K562 (cell line): ENCODE measurements around the gene CD151. TPM values are rescaled to one million over a fixed set of nuclear protein-coding genes. Genes with fewer than 3 reads are reported as not detected.

Experiments
- ATAC-seq: fragments of 200-7000 bp; cut with Tn5 transposase; 3 replicates; pipeline ENCODE4 v1.9.1; 2020; ENCODE audit warnings: moderate library complexity
- BruUV-seq: library from RNA; stranded (reverse); fragments of 400-500 nt; replicated peaks from 2 replicates; lab custom pipeline; 2021; lab: Mats Ljungman, UMichigan
- CTCF ChIA-PET: fragments of 300-600 bp; formaldehyde crosslinking; extraction: SDS; loops from one replicate; lab custom pipeline; 2021; ENCODE audit warnings: low intra/inter-chr PET ratio; lab: Yijun Ruan, JAX
- POLR2A ChIA-PET: fragments of 300-600, 350-650 bp; sonication (Branson Sonifier 250); formaldehyde crosslinking; extraction: SDS; loops from one replicate; lab custom pipeline; 2021; ENCODE audit warnings: antibody characterized with exemption, inconsistent platforms; lab: Yijun Ruan, JAX
- DNase-seq, 4 experiments: peaks; one replicate each; pipeline versions ENCODE4 v3.0.0 to v3.0.0-alpha.2; 2011 to 2018; ENCODE audit warnings: low spot score in 3 of 4, mixed read lengths in 3 of 4; ENCODE audit errors: extremely low read depth in 1 of 4
- FAIRE-seq: peaks from 2 replicates; lab custom pipeline; 2011; peaks lifted over from hg19 to GRCh38; lab: Jason Lieb, UNC
- H2AFZ ChIP-seq: 2 replicates; pipeline ENCODE4 v1.6.0; 2011; ENCODE audit warnings: low read depth, low read length, control low read depth, inconsistent platforms
- H3K27ac ChIP-seq: fragments of 200-600 bp; 3 replicates; pipeline ENCODE4 v1.8.0; 2011; ENCODE audit warnings: low read depth, mild to moderate bottlenecking, control low read depth, inconsistent platforms, low read length, moderate library complexity, mixed read lengths; ENCODE audit errors: extremely low read depth
- H3K27me3 ChIP-seq, 2 experiments: fragments of 300-600 bp in 1 of 2; 2 replicates in 1 of 2; 3 replicates in 1 of 2; pipeline versions ENCODE4 v1.6.0 to v1.8.0; 2011; ENCODE audit warnings: inconsistent platforms in 2 of 2, low read length in 2 of 2, mild to moderate bottlenecking in 1 of 2, mixed read lengths in 1 of 2, moderate library complexity in 1 of 2; ENCODE audit not compliant: control insufficient read depth in 2 of 2, insufficient read depth in 2 of 2
- H3K36me3 ChIP-seq: fragments of 300-600 bp; 3 replicates; pipeline ENCODE4 v1.8.0; 2011; ENCODE audit warnings: mild to moderate bottlenecking, low read length, inconsistent platforms; ENCODE audit not compliant: control insufficient read depth, insufficient read depth
- H3K4me1 ChIP-seq, 2 experiments: fragments of 200-600 bp in 1 of 2; replicated peaks in 1 of 2; 2 replicates in 1 of 2; 3 replicates in 1 of 2; pipeline versions ENCODE4 v1.5.1 to v1.8.0; 2011; ENCODE audit warnings: inconsistent platforms in 2 of 2, low read length in 2 of 2, mild to moderate bottlenecking in 1 of 2, mixed read lengths in 1 of 2, moderate library complexity in 1 of 2; ENCODE audit not compliant: control insufficient read depth in 2 of 2, insufficient read depth in 2 of 2
- H3K4me2 ChIP-seq: 2 replicates; pipeline ENCODE4 v1.6.1; 2011; ENCODE audit warnings: low read length, control low read depth, inconsistent platforms, mixed read lengths; ENCODE audit not compliant: insufficient read depth
- H3K4me3 ChIP-seq: fragments of 200-600 bp; sonication (generic), shearing (Covaris generic); 2 replicates; pipeline ENCODE4 v1.5.1; 2016; ENCODE audit warnings: control low read depth, inconsistent platforms
- H3K79me2 ChIP-seq: fragments of 200-600 bp; 3 replicates; pipeline ENCODE4 v1.8.0; 2011; ENCODE audit warnings: low read length, inconsistent platforms; ENCODE audit not compliant: control insufficient read depth, insufficient read depth
- H3K9ac ChIP-seq, 2 experiments: 2 replicates each; pipeline versions ENCODE4 v1.6.0 to v1.6.1; 2011; ENCODE audit warnings: low read depth in 2 of 2, low read length in 2 of 2, control low read depth in 1 of 2, inconsistent platforms in 1 of 2, mild to moderate bottlenecking in 1 of 2, mixed read lengths in 1 of 2; ENCODE audit not compliant: insufficient read depth in 1 of 2
- H3K9me1 ChIP-seq: one replicate; pipeline ENCODE4 v1.6.0; 2011; ENCODE audit warnings: inconsistent platforms, mild to moderate bottlenecking, low read length, moderate library complexity; ENCODE audit not compliant: control insufficient read depth, insufficient read depth
- H3K9me3 ChIP-seq: replicated peaks from 2 replicates; pipeline ENCODE4 v1.5.1; 2011; ENCODE audit warnings: low read depth, low read length, inconsistent platforms; ENCODE audit not compliant: control insufficient read depth, insufficient read depth
- H4K20me1 ChIP-seq: replicated peaks from 2 replicates; pipeline ENCODE4 v1.6.1; 2011; ENCODE audit warnings: low read length, inconsistent platforms, mixed read lengths; ENCODE audit not compliant: control insufficient read depth, insufficient read depth
- CBX1 ChIP-seq: sonication (generic); IDR thresholded peaks from 2 replicates; pipeline ENCODE4 v1.6.1; 2016; ENCODE audit warnings: antibody characterized with exemption, low read depth, mild to moderate bottlenecking
- COPS2 ChIP-seq: fragments of 450-650 bp; conservative IDR thresholded peaks from 2 replicates; pipeline ENCODE4 v1.6.1; 2016; ENCODE audit warnings: mild to moderate bottlenecking, moderate library complexity
- GABPA ChIP-seq: fragments of 200-800 bp; sonication (Bioruptor generic); conservative IDR thresholded peaks from 2 replicates; pipeline ENCODE4 v1.6.1; 2016; ENCODE audit warnings: low read depth, missing genetic modification characterization, missing compliant biosample characterization
- HMGN3 ChIP-seq: IDR thresholded peaks from 2 replicates; pipeline ENCODE4 v1.6.1; 2011; ENCODE audit warnings: borderline replicate concordance, low read depth, mild to moderate bottlenecking, mixed read lengths, low read length; ENCODE audit not compliant: insufficient read length; ENCODE audit errors: extremely low read depth
- POLR2A ChIP-seq: fragments of 450-650 bp; conservative IDR thresholded peaks from 2 replicates; pipeline ENCODE4 v1.6.1; 2016
- RBM22 ChIP-seq: fragments of 200-400 bp; formaldehyde crosslinking; IDR thresholded peaks from 2 replicates; pipeline ENCODE4 v1.6.1; 2018; ENCODE audit warnings: low read length, low read depth; ENCODE audit not compliant: poor library complexity, severe bottlenecking
- SAFB ChIP-seq: fragments of 200-400 bp; formaldehyde crosslinking; IDR thresholded peaks from 2 replicates; pipeline ENCODE4 v1.6.1; 2017; ENCODE audit warnings: low read depth, low read length, borderline replicate concordance
- SP1 ChIP-seq: sonication (generic); formaldehyde crosslinking; IDR thresholded peaks from 2 replicates; pipeline ENCODE4 v1.8.1; 2022; ENCODE audit warnings: mild to moderate bottlenecking, missing genetic modification reagents
- SPI1 ChIP-seq: IDR thresholded peaks from 2 replicates; pipeline ENCODE4 v1.6.1; 2011; ENCODE audit warnings: low read depth, low read length, control low read depth, borderline replicate concordance
- ZBTB17 ChIP-seq: fragments of 450-650 bp; formaldehyde crosslinking; IDR thresholded peaks from 2 replicates; pipeline ENCODE4 v1.4.0; 2020; ENCODE audit warnings: mild to moderate bottlenecking
- ZKSCAN8 ChIP-seq: fragments of 200-800 bp; sonication (Bioruptor generic); IDR thresholded peaks from 2 replicates; pipeline ENCODE4 v1.6.1; 2016; ENCODE audit warnings: missing genetic modification characterization, missing compliant biosample characterization
- ZNF140 ChIP-seq: fragments of 250-450 bp; sonication (Bioruptor Pico); IDR thresholded peaks from 2 replicates; pipeline ENCODE4 v1.8.0; 2021; ENCODE audit warnings: moderate library complexity, mild to moderate bottlenecking, inconsistent platforms
- ZNF316 ChIP-seq: fragments of 450-650 bp; IDR thresholded peaks from 2 replicates; pipeline ENCODE4 v1.6.1; 2016
- WGBS: fragments of 100-300 bp; shearing (Covaris generic); methylation state at CpG from one replicate; pipeline ENCODE4 v1.1.6; 2016; ENCODE audit warnings: low coverage, mixed read lengths; ENCODE audit not compliant: insufficient coverage; ENCODE audit errors: missing lambda C conversion rate; 5-methylcytosine and 5-hydroxymethylcytosine counted together
- in situ Hi-C: fragments of 300-500 bp; cut with MboI; formaldehyde crosslinking; loops from 4 replicates; pipeline ENCODE4 v1.15.0; 2018; ENCODE audit warnings: inconsistent platforms, mixed read lengths
- intact Hi-C: fragments of 100-400 bp; cut with micrococcal nuclease; formaldehyde crosslinking; loops from 2 replicates; pipeline ENCODE4 v1.14.2; 2022
- polyA plus RNA-seq, 8 experiments: library from polyadenylated mRNA; depleted of rRNA in 4 of 8; stranded (reverse) in 5 of 8; unstranded in 3 of 8; fragments of >200 nt; fragmentation: Nextera tagmentation in 2 of 8; fragmentation: Illumina TruSeq in 1 of 8; extraction: Ambion mirVana in 2 of 8; extraction: Trizol in 1 of 8; gene quantifications; 2 replicates each; pipeline versions ENCODE4 v1.2.1 to v1.2.3, GENCODE V29; 2011 to 2014; ENCODE audit warnings: inconsistent platforms in 1 of 8, missing spikeins in 1 of 8
- total RNA-seq, 7 experiments: library from RNA; depleted of rRNA in 6 of 7; stranded (reverse); fragments of >200 nt in 6 of 7; fragmentation: Illumina TruSeq in 2 of 7; extraction: Trizol in 2 of 7; gene quantifications; 2 replicates each; pipeline versions ENCODE4 v1.2.1 to v1.2.3, GENCODE V29; 2011 to 2021; ENCODE audit warnings: low replicate concordance in 1 of 7
- TF ChIP-seq, protein P1 (sequence below): sonication (generic); formaldehyde crosslinking; IDR thresholded peaks from 2 replicates; pipeline ENCODE4 v1.8.1; 2023; ENCODE audit warnings: mild to moderate bottlenecking, missing genetic modification reagents
- TF ChIP-seq, protein P2 (sequence below): fragments of 450-650 bp; formaldehyde crosslinking; IDR thresholded peaks from 2 replicates; pipeline ENCODE4 v1.4.0; 2020; ENCODE audit warnings: mild to moderate bottlenecking, moderate library complexity
- TF ChIP-seq, protein P3 (sequence below), 3 experiments: fragments of 200-800 bp in 1 of 3; sonication (Bioruptor generic) in 1 of 3; sonication (generic) in 1 of 3; formaldehyde crosslinking in 1 of 3; IDR thresholded peaks; 2 replicates each; pipeline versions ENCODE4 v1.6.1 to v1.8.0; 2016 to 2022; ENCODE audit warnings: mild to moderate bottlenecking in 2 of 3, missing compliant biosample characterization in 2 of 3, missing genetic modification characterization in 2 of 3, missing genetic modification reagents in 1 of 3

Gene CD151
- total and polyA plus RNA-seq, 9 of the 15 experiments (the other 6 are each of a cell fraction or from before 2014, with no cell fraction given) = 2.3 to 187 (median 140) TPM

DNA sequence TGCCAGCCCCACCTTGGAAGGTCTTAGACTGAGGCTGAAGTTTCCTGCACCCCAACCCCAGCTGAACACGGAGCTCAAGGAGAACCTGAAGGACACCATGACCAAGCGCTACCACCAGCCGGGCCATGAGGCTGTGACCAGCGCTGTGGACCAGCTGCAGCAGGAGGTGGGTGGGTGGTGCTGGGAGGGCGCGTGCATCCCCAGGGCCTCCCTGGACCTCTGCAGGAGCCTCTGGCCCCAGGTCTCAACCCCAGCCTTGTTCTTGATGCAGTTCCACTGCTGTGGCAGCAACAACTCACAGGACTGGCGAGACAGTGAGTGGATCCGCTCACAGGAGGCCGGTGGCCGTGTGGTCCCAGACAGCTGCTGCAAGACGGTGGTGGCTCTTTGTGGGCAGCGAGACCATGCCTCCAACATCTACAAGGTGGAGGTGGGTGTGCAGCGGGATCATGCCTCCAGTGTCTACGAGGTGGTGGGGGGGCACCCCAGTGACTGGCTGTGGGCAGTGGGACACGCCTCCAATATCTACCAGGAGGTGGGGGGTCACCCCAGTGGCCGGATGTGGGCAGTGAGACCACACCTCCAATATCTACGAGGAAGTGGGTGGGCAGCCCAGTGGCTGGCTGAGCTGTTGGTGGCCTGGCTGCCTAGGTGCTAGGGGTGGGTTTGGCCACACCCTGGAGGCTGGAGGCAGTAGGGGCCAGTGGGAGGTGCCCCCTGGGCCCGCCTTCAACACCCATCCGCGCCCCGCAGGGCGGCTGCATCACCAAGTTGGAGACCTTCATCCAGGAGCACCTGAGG, 4.6 kb downstream of the CD151 start:
- 70% methylated on average over 11 of the region's 22 CpGs for WGBS
- peak in 3 of 4 experiments; percentile 44 to 50 (median 47) for DNase-seq
- no peak overlapping the region for H2AFZ ChIP-seq
- H3K4me3 ChIP-seq = no peak overlapping the region
- no peaks in the 10 kb centered on the region for H3K27me3 ChIP-seq
- peaks cover 7% of the 10 kb centered on the region for H4K20me1 ChIP-seq
- no peaks in the 10 kb centered on the region for H3K9me3 ChIP-seq
- peak overlapping the region; percentile 52; the same call in 2 of the 3 replicates for H3K27ac ChIP-seq
- POLR2A ChIA-PET = interaction anchor here (0.6 to 1.6 kb wide), 4 partner anchors 14 to 1835 kb away, joined by 3 to 5 read pairs (median 3); no protein-coding TSS in a partner anchor
- in situ Hi-C loops = no loop called here
- H3K79me2 ChIP-seq = peaks cover 77% of the 10 kb centered on the region
- H3K9ac ChIP-seq = peak overlapping the region in 1 of 2 experiments; percentile 83; a peak in 2 of 4 replicates
- no peak for ATAC-seq
- peaks cover 26 to 84% of the 10 kb centered on the region in 2 experiments; a peak in 4 of 5 replicates for H3K4me1 ChIP-seq
- FAIRE-seq = no peak
- CTCF ChIA-PET = no interaction called here
- intact Hi-C loops = no loop called here
- peaks cover 65% of the 10 kb centered on the region; the same call in 2 of the 3 replicates for H3K36me3 ChIP-seq
- H3K9me1 ChIP-seq = peaks cover 4% of the 10 kb centered on the region
- no peak overlapping the region for H3K4me2 ChIP-seq
- BruUV-seq = no TSS peak
- TF ChIP-seq, protein P1, sequence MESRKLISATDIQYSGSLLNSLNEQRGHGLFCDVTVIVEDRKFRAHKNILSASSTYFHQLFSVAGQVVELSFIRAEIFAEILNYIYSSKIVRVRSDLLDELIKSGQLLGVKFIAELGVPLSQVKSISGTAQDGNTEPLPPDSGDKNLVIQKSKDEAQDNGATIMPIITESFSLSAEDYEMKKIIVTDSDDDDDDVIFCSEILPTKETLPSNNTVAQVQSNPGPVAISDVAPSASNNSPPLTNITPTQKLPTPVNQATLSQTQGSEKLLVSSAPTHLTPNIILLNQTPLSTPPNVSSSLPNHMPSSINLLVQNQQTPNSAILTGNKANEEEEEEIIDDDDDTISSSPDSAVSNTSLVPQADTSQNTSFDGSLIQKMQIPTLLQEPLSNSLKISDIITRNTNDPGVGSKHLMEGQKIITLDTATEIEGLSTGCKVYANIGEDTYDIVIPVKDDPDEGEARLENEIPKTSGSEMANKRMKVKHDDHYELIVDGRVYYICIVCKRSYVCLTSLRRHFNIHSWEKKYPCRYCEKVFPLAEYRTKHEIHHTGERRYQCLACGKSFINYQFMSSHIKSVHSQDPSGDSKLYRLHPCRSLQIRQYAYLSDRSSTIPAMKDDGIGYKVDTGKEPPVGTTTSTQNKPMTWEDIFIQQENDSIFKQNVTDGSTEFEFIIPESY (CRISPR knock-in tag) = peak; percentile 95
- TF ChIP-seq CBX1 (no peak), POLR2A (peak; percentile 69), ZNF140 (CRISPR knock-in tag) (no peak), SAFB (peak; percentile 8; the same call in 1 of the 2 replicates), COPS2 (no peak), ZBTB17 (CRISPR knock-in tag) (0 out of 2 replicates have a peak, but pooled peaks have one; percentile 17), HMGN3 (peak; percentile 36), GABPA (tag) (0 out of 2 replicates have a peak, but pooled peaks have one; percentile 31), ZNF316 (no peak), RBM22 (peak; percentile 67), SP1 (peak; percentile 49; the same call in 1 of the 2 replicates), ZKSCAN8 (no peak), SPI1 (0 out of 2 replicates have a peak, but pooled peaks have one; percentile 9)
- TF ChIP-seq, protein P2, sequence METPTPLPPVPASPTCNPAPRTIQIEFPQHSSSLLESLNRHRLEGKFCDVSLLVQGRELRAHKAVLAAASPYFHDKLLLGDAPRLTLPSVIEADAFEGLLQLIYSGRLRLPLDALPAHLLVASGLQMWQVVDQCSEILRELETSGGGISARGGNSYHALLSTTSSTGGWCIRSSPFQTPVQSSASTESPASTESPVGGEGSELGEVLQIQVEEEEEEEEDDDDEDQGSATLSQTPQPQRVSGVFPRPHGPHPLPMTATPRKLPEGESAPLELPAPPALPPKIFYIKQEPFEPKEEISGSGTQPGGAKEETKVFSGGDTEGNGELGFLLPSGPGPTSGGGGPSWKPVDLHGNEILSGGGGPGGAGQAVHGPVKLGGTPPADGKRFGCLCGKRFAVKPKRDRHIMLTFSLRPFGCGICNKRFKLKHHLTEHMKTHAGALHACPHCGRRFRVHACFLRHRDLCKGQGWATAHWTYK = peak; percentile 95
- TF ChIP-seq, protein P3, sequence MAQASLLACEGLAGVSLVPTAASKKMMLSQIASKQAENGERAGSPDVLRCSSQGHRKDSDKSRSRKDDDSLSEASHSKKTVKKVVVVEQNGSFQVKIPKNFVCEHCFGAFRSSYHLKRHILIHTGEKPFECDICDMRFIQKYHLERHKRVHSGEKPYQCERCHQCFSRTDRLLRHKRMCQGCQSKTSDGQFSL (CRISPR knock-in tag; IDR thresholded peaks at IDR 0.05) = peak; percentile 97
- TF ChIP-seq, protein P3 (tag; IDR thresholded peaks at IDR 0.05) = 0 out of 4 replicates have a peak, but pooled peaks of 1 of the 2 experiments have one; percentile 24
